ENCODE results near the gene PLA1A.

PLA1A gene, protein sequence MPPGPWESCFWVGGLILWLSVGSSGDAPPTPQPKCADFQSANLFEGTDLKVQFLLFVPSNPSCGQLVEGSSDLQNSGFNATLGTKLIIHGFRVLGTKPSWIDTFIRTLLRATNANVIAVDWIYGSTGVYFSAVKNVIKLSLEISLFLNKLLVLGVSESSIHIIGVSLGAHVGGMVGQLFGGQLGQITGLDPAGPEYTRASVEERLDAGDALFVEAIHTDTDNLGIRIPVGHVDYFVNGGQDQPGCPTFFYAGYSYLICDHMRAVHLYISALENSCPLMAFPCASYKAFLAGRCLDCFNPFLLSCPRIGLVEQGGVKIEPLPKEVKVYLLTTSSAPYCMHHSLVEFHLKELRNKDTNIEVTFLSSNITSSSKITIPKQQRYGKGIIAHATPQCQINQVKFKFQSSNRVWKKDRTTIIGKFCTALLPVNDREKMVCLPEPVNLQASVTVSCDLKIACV

DNA sequence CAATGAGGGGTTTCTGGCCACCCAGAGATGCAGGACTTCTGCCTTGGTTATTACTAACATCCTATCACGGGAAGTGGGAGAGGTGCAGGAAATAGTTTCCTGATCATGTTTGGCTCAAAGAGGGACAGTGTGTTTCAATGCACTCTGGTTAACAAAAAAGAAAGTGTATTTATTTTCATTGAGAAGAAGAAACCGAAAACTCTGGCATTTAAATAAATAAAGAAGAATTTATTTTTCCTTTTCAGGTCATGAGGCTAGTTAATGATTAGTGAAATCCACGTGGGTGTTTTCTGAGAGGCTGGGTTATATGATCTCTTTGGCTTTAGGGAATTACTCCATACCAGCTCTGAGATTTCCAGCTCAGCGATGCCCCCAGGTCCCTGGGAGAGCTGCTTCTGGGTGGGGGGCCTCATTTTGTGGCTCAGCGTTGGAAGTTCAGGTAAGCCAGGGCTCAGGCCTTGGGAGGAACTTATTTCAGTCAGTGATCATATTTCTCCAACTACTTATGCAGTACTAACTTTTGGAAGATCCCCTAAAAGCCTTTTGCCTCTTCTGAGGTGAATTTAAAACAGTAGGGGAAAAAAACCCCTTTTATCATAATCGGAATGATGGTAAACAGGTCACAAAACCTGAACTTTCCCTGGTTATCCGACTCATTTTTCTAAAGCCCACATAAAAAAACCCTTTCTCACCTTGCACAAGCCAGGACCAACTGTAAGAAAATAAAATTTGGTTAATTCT, at the start of gene PLA1A:
Gene PLA1A, plus strand, starts transcription at position 338 of the 741 bp plus-strand sequence. Its CDS starts 29 bp downstream, at position 367.
- no peak within 1 kb of the TSS for H3K4me2 ChIP-seq (ENCODE audit: low read depth, low read length, poor library complexity, severe bottlenecking)
- peak within 1 kb of the TSS; percentile 79 for H2AFZ ChIP-seq (ENCODE audit: low read length)

DNA sequence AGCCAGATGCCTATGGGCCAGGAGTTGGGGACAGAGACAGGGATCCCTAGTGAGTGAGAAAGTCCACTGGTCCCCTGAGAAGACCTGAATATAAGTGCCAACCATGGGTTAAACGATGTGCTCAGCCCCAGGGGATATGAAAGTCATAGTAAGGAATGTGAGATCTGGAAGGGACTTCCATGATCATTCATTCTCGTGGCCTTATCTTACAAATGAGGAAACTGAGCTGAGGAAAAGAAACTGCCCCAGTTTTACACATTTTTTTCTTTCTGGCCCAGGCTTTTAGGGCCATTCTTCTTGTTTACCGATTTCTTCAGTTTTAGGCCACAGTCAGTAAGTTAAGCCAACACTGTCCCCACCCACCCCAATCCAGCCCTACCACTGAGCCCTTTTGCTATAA, 49.3 kb upstream of the PLA1A start:
- H3K4me3 ChIP-seq (ENCODE audit: low read length, poor library complexity, severe bottlenecking) = no peak overlapping the region
- no peaks in the 10 kb centered on the region for H3K9me3 ChIP-seq (ENCODE audit: insufficient read depth, low read depth, low read length)
- TF ChIP-seq, protein P1, sequence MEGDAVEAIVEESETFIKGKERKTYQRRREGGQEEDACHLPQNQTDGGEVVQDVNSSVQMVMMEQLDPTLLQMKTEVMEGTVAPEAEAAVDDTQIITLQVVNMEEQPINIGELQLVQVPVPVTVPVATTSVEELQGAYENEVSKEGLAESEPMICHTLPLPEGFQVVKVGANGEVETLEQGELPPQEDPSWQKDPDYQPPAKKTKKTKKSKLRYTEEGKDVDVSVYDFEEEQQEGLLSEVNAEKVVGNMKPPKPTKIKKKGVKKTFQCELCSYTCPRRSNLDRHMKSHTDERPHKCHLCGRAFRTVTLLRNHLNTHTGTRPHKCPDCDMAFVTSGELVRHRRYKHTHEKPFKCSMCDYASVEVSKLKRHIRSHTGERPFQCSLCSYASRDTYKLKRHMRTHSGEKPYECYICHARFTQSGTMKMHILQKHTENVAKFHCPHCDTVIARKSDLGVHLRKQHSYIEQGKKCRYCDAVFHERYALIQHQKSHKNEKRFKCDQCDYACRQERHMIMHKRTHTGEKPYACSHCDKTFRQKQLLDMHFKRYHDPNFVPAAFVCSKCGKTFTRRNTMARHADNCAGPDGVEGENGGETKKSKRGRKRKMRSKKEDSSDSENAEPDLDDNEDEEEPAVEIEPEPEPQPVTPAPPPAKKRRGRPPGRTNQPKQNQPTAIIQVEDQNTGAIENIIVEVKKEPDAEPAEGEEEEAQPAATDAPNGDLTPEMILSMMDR (conservative IDR thresholded peaks at IDR 0.05; ENCODE audit: low read length) = no peak
- TF ChIP-seq EZH2phosphoT487 (IDR thresholded peaks at IDR 0.05; ENCODE audit: borderline replicate concordance) = no peak
- H3K4me2 ChIP-seq (ENCODE audit: low read depth, low read length, poor library complexity, severe bottlenecking) = no peak overlapping the region
- H3K9ac ChIP-seq (ENCODE audit: low read depth, low read length, poor library complexity, severe bottlenecking) = no peak overlapping the region
- no peaks in the 10 kb centered on the region for H3K79me2 ChIP-seq (ENCODE audit: insufficient read depth, low read length)
- H2AFZ ChIP-seq (ENCODE audit: low read length) = no peak overlapping the region
- H3K4me1 ChIP-seq (ENCODE audit: insufficient read depth, low read length, poor library complexity, severe bottlenecking) = no peaks in the 10 kb centered on the region
- H4K20me1 ChIP-seq (ENCODE audit: insufficient read depth, low read length, poor library complexity, severe bottlenecking) = no peaks in the 10 kb centered on the region
- no peaks in the 10 kb centered on the region for H3K36me3 ChIP-seq (ENCODE audit: insufficient read depth, low read length)
- no peaks in the 10 kb centered on the region for H3K27me3 ChIP-seq (ENCODE audit: insufficient read depth, low read length, poor library complexity, severe bottlenecking)
- no peaks in the 10 kb centered on the region for H3F3A ChIP-seq (ENCODE audit: low read depth)
- H3K9me2 ChIP-seq (replicated peaks; ENCODE audit: low read depth, low read length) = no peaks in the 10 kb centered on the region

More for the DNA sequence above, at the start of gene PLA1A:
- H4K20me1 ChIP-seq (ENCODE audit: insufficient read depth, low read length, poor library complexity, severe bottlenecking) = no peaks in the 10 kb centered on the region
- H3F3A ChIP-seq (ENCODE audit: low read depth) = no peaks in the 10 kb centered on the region
- no peak for TF ChIP-seq EZH2phosphoT487 (IDR thresholded peaks at IDR 0.05; ENCODE audit: borderline replicate concordance)
- H3K9me2 ChIP-seq (replicated peaks; ENCODE audit: low read depth, low read length) = no peaks in the 10 kb centered on the region
- no peak within 1 kb of the TSS for H3K9ac ChIP-seq (ENCODE audit: low read depth, low read length, poor library complexity, severe bottlenecking)
- no peak within 1 kb of the TSS for H3K4me3 ChIP-seq (ENCODE audit: low read length, poor library complexity, severe bottlenecking)
- no peaks in the 10 kb centered on the region for H3K4me1 ChIP-seq (ENCODE audit: insufficient read depth, low read length, poor library complexity, severe bottlenecking)
- H3K9me3 ChIP-seq (ENCODE audit: insufficient read depth, low read depth, low read length) = no peaks in the 10 kb centered on the region
- H3K79me2 ChIP-seq (ENCODE audit: insufficient read depth, low read length) = no peaks in the 10 kb centered on the region
- no peaks in the 10 kb centered on the region for H3K36me3 ChIP-seq (ENCODE audit: insufficient read depth, low read length)
- H3K27me3 ChIP-seq (ENCODE audit: insufficient read depth, low read length, poor library complexity, severe bottlenecking) = no peaks in the 10 kb centered on the region

DNA sequence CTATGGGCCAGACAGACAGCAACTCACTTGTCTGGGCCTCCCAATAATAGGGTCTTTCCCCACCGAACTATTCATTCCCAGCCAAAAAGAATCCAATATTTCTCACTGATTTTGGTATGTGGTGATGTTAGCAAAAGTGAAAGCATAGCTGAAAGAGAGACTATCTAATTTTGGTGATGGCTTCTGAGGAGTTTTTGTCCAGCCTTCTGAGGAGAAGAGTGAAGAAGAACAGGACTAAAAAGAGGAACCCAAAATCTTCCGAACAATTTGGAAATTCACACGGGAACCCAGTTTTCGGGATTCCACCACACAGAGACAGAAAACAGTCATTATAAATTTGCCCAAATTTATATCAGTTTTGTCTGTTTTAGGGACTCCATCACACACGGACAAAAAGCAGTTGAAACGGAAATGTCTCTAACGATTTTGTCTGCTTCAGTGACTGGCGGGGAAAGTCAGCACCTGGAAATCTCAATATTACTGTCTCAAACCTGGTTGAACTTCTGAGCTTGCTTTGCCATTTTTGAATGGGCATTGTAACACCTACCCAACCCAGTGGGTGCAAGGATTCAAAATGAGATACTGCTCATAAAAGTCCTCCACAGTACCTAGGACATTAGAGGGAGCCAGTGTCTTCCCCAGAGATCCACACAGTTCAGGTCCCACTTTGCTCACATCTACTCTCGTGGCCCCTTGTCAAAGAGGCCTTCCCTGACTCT, 47.3 kb upstream of the PLA1A start:
- Histone ChIP-seq H3K9me3 (ENCODE audit: insufficient read depth, low read depth, low read length) (no peaks in the 10 kb centered on the region), H3K27me3 (ENCODE audit: insufficient read depth, low read length, poor library complexity, severe bottlenecking) (no peaks in the 10 kb centered on the region), H3K4me2 (ENCODE audit: low read depth, low read length, poor library complexity, severe bottlenecking) (no peak overlapping the region), H4K20me1 (ENCODE audit: insufficient read depth, low read length, poor library complexity, severe bottlenecking) (no peaks in the 10 kb centered on the region), H2AFZ (ENCODE audit: low read length) (no peak overlapping the region), H3K4me3 (ENCODE audit: low read length, poor library complexity, severe bottlenecking) (no peak overlapping the region), H3F3A (ENCODE audit: low read depth) (no peaks in the 10 kb centered on the region), H3K36me3 (ENCODE audit: insufficient read depth, low read length) (no peaks in the 10 kb centered on the region), H3K9me2 (replicated peaks; ENCODE audit: low read depth, low read length) (no peaks in the 10 kb centered on the region), H3K9ac (ENCODE audit: low read depth, low read length, poor library complexity, severe bottlenecking) (no peak overlapping the region), H3K4me1 (ENCODE audit: insufficient read depth, low read length, poor library complexity, severe bottlenecking) (no peaks in the 10 kb centered on the region), H3K79me2 (ENCODE audit: insufficient read depth, low read length) (no peaks in the 10 kb centered on the region)
- no peak for TF ChIP-seq EZH2phosphoT487 (IDR thresholded peaks at IDR 0.05; ENCODE audit: borderline replicate concordance)
- TF ChIP-seq, protein P1 (conservative IDR thresholded peaks at IDR 0.05; ENCODE audit: low read length) = no peak

All from Loucy (cell line).